NT2/D1 (cell line): ENCODE measurements around the gene STXBP1.

Experiments used
- SUZ12 ChIP-seq: IDR thresholded peaks from 2 replicates; pipeline ENCODE4 v1.6.1; 2011; ENCODE audit not compliant: insufficient read length, insufficient read depth; ENCODE audit errors: extremely low read depth
- YY1 ChIP-seq: IDR thresholded peaks from 2 replicates; pipeline ENCODE4 v1.6.1; 2011; ENCODE audit not compliant: insufficient read length, insufficient read depth

GRCh38 chr9:127684576-127684975 lies 72.5 kb downstream of the STXBP1 start:
- no peak for TF ChIP-seq YY1
- TF ChIP-seq SUZ12, result no peak
